T-helper 17 cell (primary cell): ENCODE measurements around the gene BTG1. TPM values are rescaled to one million over a fixed set of nuclear protein-coding genes. Genes with fewer than 3 reads are reported as not detected.

ENCODE experiments used
- ATAC-seq: fragments of 150-1000 bp; cut with Tn5 transposase; 2 replicates; pipeline ENCODE4 v1.10.0; 2021; ENCODE audit warnings: mild to moderate bottlenecking, moderate library complexity
- DNase-seq, 3 donors: peaks; one replicate each; pipeline versions ENCODE4 v3.0.0 to v3.0.0-alpha.2; 2020 to 2021
- H3K9me3 ChIP-seq: one replicate; pipeline ENCODE4 v1.7.0; 2013; ENCODE audit warnings: low read length, mild to moderate bottlenecking; ENCODE audit not compliant: control insufficient read depth, poor library complexity, severe bottlenecking
- H3K27ac Mint-ChIP-seq: one replicate; pipeline ENCODE4 v1.8.0; 2022; ENCODE audit warnings: mild to moderate bottlenecking, moderate library complexity, mixed read lengths
- H3K27me3 Mint-ChIP-seq: one replicate; pipeline ENCODE4 v1.8.0; 2022; ENCODE audit warnings: mixed read lengths
- H3K36me3 Mint-ChIP-seq: one replicate; pipeline ENCODE4 v1.8.0; 2022; ENCODE audit warnings: low read depth, mixed read lengths
- H3K4me1 Mint-ChIP-seq: one replicate; pipeline ENCODE4 v1.8.0; 2022; ENCODE audit warnings: mild to moderate bottlenecking, mixed read lengths
- H3K4me3 Mint-ChIP-seq: one replicate; pipeline ENCODE4 v1.8.0; 2022; ENCODE audit warnings: mild to moderate bottlenecking, moderate library complexity, mixed read lengths
- total RNA-seq, 4 donors: library from RNA in 2 of 4; stranded (reverse) in 2 of 4; gene quantifications; one replicate each; pipeline ENCODE4 v1.2.3 and lab custom pipeline; 2022 to 2026

The BTG1 gene
- total RNA-seq, 2 donors from 2014 or later, result 1,109 to 1,137 TPM

- H3K9me3 ChIP-seq, result no peaks in the 10 kb centered on the region
- Mint-ChIP-seq H3K4me3 (no peak overlapping the region), H3K27ac (no peak overlapping the region), H3K4me1 (peaks cover 4% of the 10 kb centered on the region), H3K27me3 (no peaks in the 10 kb centered on the region), H3K36me3 (peaks cover 6% of the 10 kb centered on the region)
- DNase-seq (no peak), ATAC-seq (no peak)
Observed at GRCh38 chr12:92170050-92170449, 24.4 kb upstream of the BTG1 start.

- Mint-ChIP-seq H3K36me3 (peaks cover 6% of the 10 kb centered on the region), H3K4me3 (no peak overlapping the region), H3K27me3 (no peaks in the 10 kb centered on the region), H3K27ac (no peak overlapping the region), H3K4me1 (peaks cover 6% of the 10 kb centered on the region)
- no peak for DNase-seq
- ATAC-seq, result no peak
- no peaks in the 10 kb centered on the region for H3K9me3 ChIP-seq
Observed at GRCh38 chr12:92167075-92167474, 21.4 kb upstream of the BTG1 start.

- no peak overlapping the region for H3K27ac Mint-ChIP-seq
- no peaks in the 10 kb centered on the region for H3K9me3 ChIP-seq
- ATAC-seq (no peak), DNase-seq (no peak)
- H3K4me3 Mint-ChIP-seq, result no peak overlapping the region
- H3K36me3 Mint-ChIP-seq, result peaks cover 4% of the 10 kb centered on the region
- no peaks in the 10 kb centered on the region for H3K27me3 Mint-ChIP-seq
- H3K4me1 Mint-ChIP-seq, result peaks cover 6% of the 10 kb centered on the region
Observed at GRCh38 chr12:92164712-92165111, 19.1 kb upstream of the BTG1 start.

GRCh38 chr12:92162079-92162478 is 16.4 kb upstream of the BTG1 start:
- Mint-ChIP-seq H3K4me1 (peaks cover 13% of the 10 kb centered on the region), H3K27me3 (no peaks in the 10 kb centered on the region), H3K4me3 (no peak overlapping the region), H3K27ac (no peak overlapping the region), H3K36me3 (peaks cover 4% of the 10 kb centered on the region)
- DNase-seq (no peak), ATAC-seq (no peak)
- no peaks in the 10 kb centered on the region for H3K9me3 ChIP-seq

GRCh38 chr12:92158796-92159439 is 13.3 kb upstream of the BTG1 start:
- Mint-ChIP-seq H3K27me3 (no peaks in the 10 kb centered on the region), H3K36me3 (no peaks in the 10 kb centered on the region), H3K27ac (peak overlapping the region; percentile 84), H3K4me1 (peaks cover 13% of the 10 kb centered on the region), H3K4me3 (peak overlapping the region; percentile 45)
- H3K9me3 ChIP-seq, result no peaks in the 10 kb centered on the region
- peak; percentile 55 for ATAC-seq
- no peak for DNase-seq

- no peak for DNase-seq
- Mint-ChIP-seq H3K27me3 (no peaks in the 10 kb centered on the region), H3K4me1 (peaks cover 13% of the 10 kb centered on the region), H3K27ac (peak overlapping the region; percentile 1), H3K36me3 (no peaks in the 10 kb centered on the region), H3K4me3 (peak overlapping the region; percentile 19)
- no peak for ATAC-seq
- no peaks in the 10 kb centered on the region for H3K9me3 ChIP-seq
Observed at GRCh38 chr12:92156704-92157395, 11.2 kb upstream of the BTG1 start.

GRCh38 chr12:92156139-92156538 is 10.5 kb upstream of the BTG1 start:
- H3K9me3 ChIP-seq, result no peaks in the 10 kb centered on the region
- H3K4me3 Mint-ChIP-seq, result peak overlapping the region; percentile 0
- H3K36me3 Mint-ChIP-seq, result no peaks in the 10 kb centered on the region
- no peak overlapping the region for H3K27ac Mint-ChIP-seq
- ATAC-seq (no peak), DNase-seq (no peak)
- H3K4me1 Mint-ChIP-seq, result peaks cover 14% of the 10 kb centered on the region
- H3K27me3 Mint-ChIP-seq, result no peaks in the 10 kb centered on the region

- Mint-ChIP-seq H3K27me3 (no peaks in the 10 kb centered on the region), H3K27ac (no peak overlapping the region), H3K4me3 (no peak overlapping the region), H3K36me3 (no peaks in the 10 kb centered on the region), H3K4me1 (peaks cover 11% of the 10 kb centered on the region)
- no peak for ATAC-seq
- no peaks in the 10 kb centered on the region for H3K9me3 ChIP-seq
- DNase-seq, result no peak
Observed at GRCh38 chr12:92155733-92156132, 10.1 kb upstream of the BTG1 start.

- ATAC-seq (no peak), DNase-seq (no peak)
- Mint-ChIP-seq H3K4me1 (peaks cover 13% of the 10 kb centered on the region), H3K36me3 (peaks cover 3% of the 10 kb centered on the region), H3K27ac (no peak overlapping the region), H3K27me3 (no peaks in the 10 kb centered on the region), H3K4me3 (no peak overlapping the region)
- no peaks in the 10 kb centered on the region for H3K9me3 ChIP-seq
Observed at GRCh38 chr12:92151916-92152315, 6.3 kb upstream of the BTG1 start.

- Mint-ChIP-seq H3K4me3 (no peak overlapping the region), H3K27me3 (no peaks in the 10 kb centered on the region), H3K4me1 (peaks cover 24% of the 10 kb centered on the region), H3K36me3 (peaks cover 6% of the 10 kb centered on the region), H3K27ac (no peak overlapping the region)
- ATAC-seq (no peak), DNase-seq (no peak)
- H3K9me3 ChIP-seq, result no peaks in the 10 kb centered on the region
Observed at GRCh38 chr12:92149563-92149962, 3.9 kb upstream of the BTG1 start.

GRCh38 chr12:92147491-92147890 is 1.8 kb upstream of the BTG1 start:
- DNase-seq (no peak), ATAC-seq (no peak)
- Mint-ChIP-seq H3K27ac (peak overlapping the region; percentile 99), H3K4me3 (peak overlapping the region; percentile 56), H3K4me1 (peaks cover 32% of the 10 kb centered on the region), H3K27me3 (no peaks in the 10 kb centered on the region), H3K36me3 (peaks cover 17% of the 10 kb centered on the region)
- peaks cover 1% of the 10 kb centered on the region for H3K9me3 ChIP-seq

GRCh38 chr12:92146497-92147224 is 1.0 kb upstream of the BTG1 start:
- Mint-ChIP-seq H3K27me3 (no peaks in the 10 kb centered on the region), H3K4me3 (peak overlapping the region; percentile 99), H3K27ac (peak overlapping the region; percentile 99), H3K36me3 (peaks cover 18% of the 10 kb centered on the region), H3K4me1 (peaks cover 30% of the 10 kb centered on the region)
- ATAC-seq (peak; percentile 1), DNase-seq (no peak)
- peaks cover 7% of the 10 kb centered on the region for H3K9me3 ChIP-seq

GRCh38 chr12:92145481-92145730 is 240 bp downstream of the BTG1 start:
- H3K9me3 ChIP-seq, result peaks cover 7% of the 10 kb centered on the region
- Mint-ChIP-seq H3K4me3 (peak overlapping the region; percentile 99), H3K27me3 (no peaks in the 10 kb centered on the region), H3K4me1 (peaks cover 30% of the 10 kb centered on the region), H3K27ac (peak overlapping the region; percentile 99), H3K36me3 (peaks cover 18% of the 10 kb centered on the region)
- DNase-seq, result no peak
- ATAC-seq, result peak; percentile 4
